ENCODE results near the gene ALPI.
"Not testable (repeated sequence)": the region's sequence is repeated elsewhere in the genome, so short reads cannot be mapped to it uniquely, and the experiment has no call there.

ALPI gene

DNA sequence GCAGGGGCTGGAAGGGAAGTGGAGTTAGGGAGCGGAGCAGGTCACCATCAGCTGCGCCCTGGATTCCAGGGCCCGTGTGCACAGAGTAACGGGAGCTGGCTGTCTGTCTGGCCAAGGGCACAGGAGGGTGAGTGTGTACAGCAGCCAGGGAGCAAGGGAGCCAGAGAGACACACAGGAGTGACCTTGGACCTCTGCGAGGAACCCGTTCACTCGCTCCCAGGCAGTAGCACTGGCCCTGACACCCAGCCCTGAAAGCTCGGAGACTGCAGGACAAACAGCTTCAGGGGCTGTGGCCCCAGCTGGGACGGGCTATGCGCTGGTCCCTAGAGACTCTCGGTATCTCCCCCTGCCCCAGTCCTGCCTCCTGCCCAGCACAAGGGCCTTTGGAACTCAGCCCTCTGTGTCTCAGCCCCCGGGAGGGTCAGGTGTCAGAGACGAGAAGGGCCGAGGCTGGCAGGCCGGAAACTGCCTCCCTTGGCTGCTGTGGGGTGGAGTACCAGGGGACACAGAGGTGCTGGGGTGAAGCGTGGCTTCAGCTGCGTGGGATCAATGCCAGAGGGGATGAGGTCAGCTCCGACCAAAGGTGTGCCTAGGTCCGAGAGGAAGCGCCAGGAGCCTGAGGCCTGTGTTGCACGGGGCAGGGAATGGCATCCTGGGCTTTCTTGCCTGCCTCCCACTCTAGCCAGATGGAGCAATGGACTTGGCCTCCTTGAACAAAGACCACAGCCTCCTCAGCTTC is 12.1 kb upstream of the ALPI start:
- not testable (repeated sequence) for DNase-seq

GRCh38 chr2:232444409-232445148 is 11.4 kb upstream of the ALPI start:
- DNase-seq = peak; percentile 61

GRCh38 chr2:232445149-232445885 is 10.6 kb upstream of the ALPI start:
- not testable (repeated sequence) for DNase-seq

DNA sequence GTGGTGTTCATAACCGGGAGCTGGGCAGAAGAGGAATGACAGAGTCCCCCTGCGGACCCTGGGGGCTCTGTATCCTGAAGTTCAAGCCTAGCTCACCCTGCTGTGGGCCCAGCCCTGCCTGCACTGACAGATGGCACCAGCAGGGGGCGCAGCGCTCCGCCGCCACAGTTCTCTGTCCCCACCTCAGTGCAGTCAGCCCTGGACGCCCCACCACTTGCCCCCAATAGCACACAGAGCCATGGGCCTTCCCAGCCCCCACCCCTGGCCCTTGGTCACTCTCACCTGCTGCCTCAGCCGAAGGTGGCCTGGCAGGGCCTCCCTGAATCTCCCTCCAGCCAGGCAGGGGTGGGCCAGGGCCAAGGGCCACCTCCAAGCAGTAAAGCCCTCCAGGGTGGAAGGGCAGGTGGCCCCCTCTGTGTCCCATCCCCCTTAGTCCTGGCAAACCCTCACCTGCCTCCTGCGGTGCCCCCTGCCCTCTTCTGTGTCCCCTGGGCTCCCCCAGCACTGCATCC is 9.6 kb upstream of the ALPI start:
- not testable (repeated sequence) for DNase-seq

DNA sequence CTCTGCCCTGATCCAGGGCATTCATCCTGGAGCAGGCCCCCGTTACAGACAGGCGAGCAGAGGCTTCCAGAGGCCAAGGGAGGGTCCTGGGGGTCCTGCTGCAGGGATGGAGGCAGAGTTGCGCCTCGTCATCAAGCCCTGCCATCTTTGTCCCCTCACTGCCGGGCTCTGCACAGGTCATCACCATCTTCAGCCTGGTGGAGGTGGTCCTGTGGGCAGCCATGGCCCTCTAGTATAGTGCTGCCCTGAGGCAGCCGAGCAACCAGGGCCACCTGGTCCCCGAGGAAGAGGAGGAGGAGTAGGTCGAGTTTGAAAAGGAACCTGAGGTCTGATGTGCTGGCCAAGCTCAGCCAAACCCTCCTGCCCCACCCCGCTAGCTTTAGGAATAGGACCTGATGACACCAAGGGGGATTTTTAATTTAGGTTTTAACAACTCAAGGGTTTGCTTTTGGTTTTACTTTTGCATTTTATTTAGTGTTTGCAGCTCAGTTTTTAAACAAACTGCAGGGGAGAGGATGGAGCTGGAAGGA is 8.8 kb upstream of the ALPI start:
- DNase-seq = no peak

- DNase-seq = no peak
These were observed 8.2 kb upstream of the ALPI start for GRCh38 chr2:232447638-232448303.

DNA sequence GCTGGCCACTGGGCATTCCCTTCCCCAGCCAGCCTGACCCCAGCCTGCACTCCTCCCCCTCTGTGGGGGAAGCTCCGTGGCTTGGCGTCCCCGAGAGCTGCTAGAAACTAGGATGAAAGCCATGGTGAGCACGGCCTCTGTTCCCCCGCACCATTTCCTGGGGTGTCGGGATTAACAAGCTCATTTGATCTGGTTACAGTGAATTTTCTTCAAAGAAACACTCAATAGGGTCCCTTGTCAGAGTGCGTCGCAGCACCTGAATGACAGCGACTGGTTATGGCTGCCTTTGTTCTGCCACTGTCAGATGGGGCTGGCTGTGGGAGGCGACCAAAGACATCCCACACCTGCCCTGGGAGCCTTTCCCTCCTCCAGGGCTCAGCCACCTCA is 7.7 kb upstream of the ALPI start:
- no peak for DNase-seq

DNA sequence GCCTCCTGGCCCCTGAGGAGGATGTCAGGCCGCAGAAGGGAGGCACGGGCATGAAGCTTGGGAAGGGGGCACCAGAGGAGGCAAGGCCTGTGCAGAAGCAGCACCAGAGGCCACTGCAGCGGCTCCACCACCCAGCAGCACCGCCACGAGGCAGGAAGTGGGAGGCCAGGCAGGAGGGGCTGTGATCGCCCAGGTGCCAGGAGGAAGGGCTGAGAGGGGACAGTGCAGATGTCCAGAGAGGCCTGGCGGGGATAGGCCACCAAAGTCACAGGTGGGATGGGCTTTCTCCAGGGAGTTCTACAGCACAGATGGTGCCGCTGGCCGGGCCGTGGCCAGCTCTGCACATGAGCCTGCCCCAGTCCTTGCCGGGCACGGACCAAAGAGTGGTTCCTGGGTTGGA is 6.0 kb upstream of the ALPI start:
- DNase-seq = no peak

DNA sequence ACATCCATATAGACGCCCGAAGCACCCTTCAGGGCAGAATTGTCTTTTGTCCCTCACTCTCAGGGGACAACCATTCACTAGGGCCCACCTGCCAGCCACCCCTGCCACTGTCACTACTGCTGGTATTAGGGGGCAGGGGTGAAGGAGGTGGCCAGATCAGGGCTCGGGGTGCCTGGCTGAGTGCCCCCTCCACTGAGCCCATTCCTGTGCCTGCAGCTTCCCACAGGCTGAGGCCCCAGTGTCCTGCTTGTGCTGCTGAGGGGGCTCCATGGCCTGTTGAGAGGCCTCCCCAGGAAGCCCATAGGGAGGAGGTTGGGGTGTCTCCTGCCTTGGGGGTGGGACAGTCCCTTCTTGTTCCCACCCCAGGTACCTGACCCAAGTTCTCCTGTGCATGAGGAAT is 4.3 kb upstream of the ALPI start:
- not testable (repeated sequence) for DNase-seq

- DNase-seq = no peak
These were observed 1.3 kb upstream of the ALPI start for GRCh38 chr2:232454630-232455029.

DNA sequence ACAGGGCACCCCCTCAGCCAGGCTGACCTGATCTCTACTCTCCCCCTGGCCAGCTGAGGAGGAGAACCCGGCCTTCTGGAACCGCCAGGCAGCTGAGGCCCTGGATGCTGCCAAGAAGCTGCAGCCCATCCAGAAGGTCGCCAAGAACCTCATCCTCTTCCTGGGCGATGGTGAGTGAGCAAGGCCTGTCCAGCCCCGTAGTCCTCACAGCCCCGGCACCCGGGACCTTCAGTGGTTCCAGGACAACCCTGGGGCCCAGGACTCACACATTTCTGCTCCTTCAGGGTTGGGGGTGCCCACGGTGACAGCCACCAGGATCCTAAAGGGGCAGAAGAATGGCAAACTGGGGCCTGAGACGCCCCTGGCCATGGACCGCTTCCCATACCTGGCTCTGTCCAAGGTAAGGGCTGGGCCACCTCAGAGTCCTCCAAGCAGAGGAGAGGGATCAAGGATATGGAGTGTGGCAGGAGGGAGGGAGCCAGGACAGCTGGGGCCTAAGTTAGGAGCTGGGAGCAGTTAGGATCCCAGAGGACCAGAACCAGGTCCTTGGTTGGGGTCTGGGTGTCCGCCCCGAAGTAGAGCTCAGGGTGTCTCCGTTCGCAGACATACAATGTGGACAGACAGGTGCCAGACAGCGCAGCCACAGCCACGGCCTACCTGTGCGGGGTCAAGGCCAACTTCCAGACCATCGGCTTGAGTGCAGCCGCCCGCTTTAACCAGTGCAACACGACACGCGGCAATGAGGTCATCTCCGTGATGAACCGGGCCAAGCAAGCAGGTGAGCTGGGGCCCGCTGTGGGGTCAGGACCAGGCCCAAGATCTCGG is 555 bp downstream of the ALPI start:
- DNase-seq = no peak

DNA sequence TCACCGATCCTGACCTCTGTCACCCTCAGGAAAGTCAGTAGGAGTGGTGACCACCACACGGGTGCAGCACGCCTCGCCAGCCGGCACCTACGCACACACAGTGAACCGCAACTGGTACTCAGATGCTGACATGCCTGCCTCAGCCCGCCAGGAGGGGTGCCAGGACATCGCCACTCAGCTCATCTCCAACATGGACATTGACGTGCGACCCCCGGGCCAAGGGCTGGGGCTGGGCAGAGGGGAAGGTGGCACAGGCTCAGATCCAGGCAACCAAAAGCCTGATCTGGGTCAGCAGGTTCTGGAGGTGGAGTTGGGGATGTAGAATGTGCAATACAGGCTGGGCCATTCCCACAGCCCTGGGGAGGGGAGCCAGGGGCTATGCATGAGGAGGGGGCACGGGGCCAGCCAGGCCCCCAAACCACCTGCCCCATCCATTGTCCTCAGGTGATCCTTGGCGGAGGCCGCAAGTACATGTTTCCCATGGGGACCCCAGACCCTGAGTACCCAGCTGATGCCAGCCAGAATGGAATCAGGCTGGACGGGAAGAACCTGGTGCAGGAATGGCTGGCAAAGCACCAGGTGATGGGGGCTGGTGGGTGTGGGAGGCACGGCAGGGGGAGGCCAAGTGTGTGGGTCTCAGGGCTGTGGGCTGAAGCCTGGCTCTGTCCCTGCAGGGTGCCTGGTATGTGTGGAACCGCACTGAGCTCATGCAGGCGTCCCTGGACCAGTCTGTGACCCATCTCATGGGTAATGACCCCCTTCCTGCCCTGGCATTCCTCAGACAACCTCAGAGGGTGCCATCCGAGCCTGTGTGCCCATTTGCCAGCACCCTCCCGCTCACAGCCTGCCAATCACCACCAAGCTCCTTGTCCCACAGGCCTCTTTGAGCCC is 1.4 kb downstream of the ALPI start:
- no peak for DNase-seq

DNA sequence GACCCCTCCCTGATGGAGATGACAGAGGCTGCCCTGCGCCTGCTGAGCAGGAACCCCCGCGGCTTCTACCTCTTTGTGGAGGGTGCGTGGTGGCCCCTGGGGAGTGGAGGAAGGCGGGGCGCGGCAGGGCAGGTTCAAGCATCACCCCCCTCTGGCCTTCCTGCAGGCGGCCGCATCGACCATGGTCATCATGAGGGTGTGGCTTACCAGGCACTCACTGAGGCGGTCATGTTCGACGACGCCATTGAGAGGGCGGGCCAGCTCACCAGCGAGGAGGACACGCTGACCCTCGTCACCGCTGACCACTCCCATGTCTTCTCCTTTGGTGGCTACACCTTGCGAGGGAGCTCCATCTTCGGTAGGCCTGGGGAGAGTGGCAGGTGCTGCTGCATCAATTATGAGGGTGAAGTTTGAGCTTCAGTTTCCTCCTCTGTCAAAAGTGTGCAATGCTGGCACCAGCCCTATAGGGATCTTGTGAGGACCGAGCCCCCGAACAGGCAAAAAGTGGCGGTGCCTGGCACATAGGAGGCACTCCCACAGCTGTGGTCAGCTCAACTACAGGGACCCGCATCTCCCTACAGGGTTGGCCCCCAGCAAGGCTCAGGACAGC is 2.2 kb downstream of the ALPI start:
- DNase-seq = no peak

DNA sequence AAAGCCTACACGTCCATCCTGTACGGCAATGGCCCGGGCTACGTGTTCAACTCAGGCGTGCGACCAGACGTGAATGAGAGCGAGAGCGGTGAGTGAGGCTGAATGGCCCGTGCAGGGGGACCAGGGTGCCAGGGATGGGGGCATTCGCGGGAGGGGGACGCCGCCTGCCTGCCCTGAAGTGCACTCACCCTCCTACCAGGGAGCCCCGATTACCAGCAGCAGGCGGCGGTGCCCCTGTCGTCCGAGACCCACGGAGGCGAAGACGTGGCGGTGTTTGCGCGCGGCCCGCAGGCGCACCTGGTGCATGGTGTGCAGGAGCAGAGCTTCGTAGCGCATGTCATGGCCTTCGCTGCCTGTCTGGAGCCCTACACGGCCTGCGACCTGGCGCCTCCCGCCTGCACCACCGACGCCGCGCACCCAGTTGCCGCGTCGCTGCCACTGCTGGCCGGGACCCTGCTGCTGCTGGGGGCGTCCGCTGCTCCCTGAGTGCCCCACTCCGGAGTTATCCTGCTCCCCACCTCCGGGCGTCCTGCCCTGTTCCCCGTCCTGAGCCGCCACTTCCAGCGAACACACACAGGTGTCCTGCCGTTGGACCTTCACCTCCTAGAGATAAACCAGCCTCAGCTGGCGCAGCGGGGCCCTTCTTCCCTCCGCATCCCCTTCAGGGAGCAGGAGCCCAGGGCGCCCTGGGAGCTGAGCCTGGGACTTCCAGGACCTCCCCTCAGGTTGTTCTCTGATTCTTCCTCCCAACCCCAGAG is 2.9 kb downstream of the ALPI start:
- DNase-seq = no peak

DNA sequence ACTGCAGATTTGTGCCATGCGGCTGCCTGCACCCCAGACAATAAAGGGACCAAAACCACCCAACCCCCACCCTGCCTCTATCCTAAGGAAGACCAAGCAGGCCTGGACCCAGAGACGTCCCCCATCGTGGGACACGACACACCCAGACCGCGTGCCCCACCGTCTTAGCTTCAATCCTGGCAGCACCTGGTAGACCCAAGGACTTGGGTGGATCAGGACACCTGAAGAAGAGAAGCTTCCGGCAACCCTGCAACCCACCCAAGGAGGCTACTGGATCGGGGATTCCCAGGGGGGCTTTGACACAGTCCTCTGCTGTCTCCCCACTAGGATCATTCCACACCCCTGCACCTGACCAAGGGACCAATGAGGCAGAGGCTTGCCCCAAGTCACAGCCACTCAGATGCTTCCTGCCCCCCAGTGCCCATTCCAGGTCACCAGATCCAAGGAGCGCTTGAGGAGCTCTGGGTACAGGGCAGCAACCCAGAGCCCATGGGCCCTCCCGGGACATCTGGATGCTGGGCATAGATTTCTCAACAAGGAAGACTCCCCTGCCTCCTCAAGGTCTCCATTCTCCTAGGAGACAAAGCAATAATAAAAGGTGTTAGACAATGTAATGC is 3.6 kb downstream of the ALPI start:
- DNase-seq = no peak

DNA sequence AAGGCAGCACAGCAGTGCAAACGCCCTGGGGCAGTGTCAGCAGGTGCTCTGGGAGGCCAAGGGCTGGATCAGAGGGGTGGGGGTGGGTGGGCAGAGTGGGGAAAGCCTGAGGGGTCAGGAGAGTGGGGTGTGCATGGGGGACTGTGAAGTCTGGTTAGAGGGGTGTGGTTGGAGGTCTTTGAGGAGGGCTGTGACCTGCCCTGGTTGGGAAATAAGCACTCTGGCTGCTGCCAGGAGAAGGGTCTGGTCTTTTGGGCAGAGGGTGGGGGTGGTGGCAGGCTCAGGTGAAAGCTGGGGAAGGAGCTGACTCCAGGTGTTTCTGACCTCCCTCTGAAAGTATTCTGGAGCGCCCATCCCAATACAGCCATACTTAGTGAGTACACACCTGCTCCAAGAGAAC is 4.2 kb downstream of the ALPI start:
- DNase-seq = no peak

DNA sequence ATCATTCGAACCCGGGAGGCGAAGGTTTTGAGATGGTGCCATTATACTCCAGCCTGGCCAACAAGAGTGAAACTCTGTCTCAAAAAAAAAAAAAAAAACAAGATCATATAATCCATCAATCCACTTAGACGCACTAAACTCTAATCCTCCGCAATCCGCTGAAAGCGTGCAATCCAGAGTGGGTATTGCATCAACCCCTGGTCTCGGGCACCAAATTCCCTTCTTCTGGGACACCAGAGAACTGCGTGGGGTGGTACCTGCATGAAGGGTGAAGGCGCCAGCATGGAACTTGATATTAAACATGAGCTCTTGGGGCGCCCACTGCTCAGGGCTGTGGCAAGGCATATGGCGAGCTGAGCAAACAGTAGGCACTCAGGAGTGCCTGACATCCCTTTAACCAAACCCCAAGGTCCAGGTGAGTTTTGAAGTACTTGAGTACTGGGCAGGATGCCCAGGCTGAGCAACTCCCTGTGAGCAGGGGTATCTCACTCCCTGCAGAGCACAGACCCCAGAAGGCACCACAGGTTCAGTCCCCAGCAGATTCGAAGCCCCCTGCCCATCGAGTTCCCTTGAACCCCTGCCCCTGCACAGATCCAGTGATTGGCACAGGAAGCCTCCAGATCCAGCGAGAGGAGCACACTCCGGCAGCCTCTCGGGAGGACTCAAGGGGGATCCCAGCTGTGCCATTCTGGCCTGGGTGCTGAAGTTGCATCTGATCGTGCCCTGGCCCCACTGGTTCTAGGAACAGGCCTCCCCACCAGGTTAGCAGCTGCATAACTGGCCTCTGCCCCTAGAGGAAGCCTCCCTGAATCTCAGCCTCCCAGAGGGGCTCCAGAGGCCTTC is 8.0 kb downstream of the ALPI start:
- DNase-seq = no peak

GRCh38 chr2:232464544-232464885 is 8.6 kb downstream of the ALPI start:
- DNase-seq = no peak
